OCI-LY3 (cell line): Measurements from ENCODE around the gene PDE7B.

Experiments
- H2AFZ ChIP-seq: fragments of 200-600, 300-600 bp; shearing (Covaris generic); 2 replicates; pipeline ENCODE4 v1.6.0; 2014; ENCODE audit warnings: antibody characterized with exemption, low read depth, low read length
- H3K27ac ChIP-seq: fragments of 200-600, 300-600 bp; sonication (generic); 2 replicates; pipeline ENCODE4 v1.5.1; 2014; ENCODE audit warnings: mild to moderate bottlenecking, low read length, moderate library complexity, mixed read lengths
- H3K27me3 ChIP-seq: fragments of 200-600, 300-600 bp; sonication (generic); 2 replicates; pipeline ENCODE4 v1.6.1; 2014; ENCODE audit warnings: low read depth, low read length, mixed read lengths
- H3K36me3 ChIP-seq: fragments of 200-600, 300-600 bp; sonication (generic); replicated peaks from 2 replicates; pipeline ENCODE3; 2014; ENCODE audit warnings: low read depth, low read length, mixed read lengths
- H3K4me1 ChIP-seq: fragments of 300-600, 200-600 bp; sonication (generic); 2 replicates; pipeline ENCODE4 v1.6.1; 2014; ENCODE audit warnings: low read length, mixed read lengths
- H3K4me2 ChIP-seq: fragments of 200-600, 300-600 bp; sonication (generic); 2 replicates; pipeline ENCODE4 v1.6.1; 2014; ENCODE audit warnings: low read length, mixed read lengths
- H3K4me3 ChIP-seq: fragments of 300-600, 200-600 bp; sonication (generic); 2 replicates; pipeline ENCODE4 v1.5.1; 2014; ENCODE audit warnings: antibody characterized with exemption, mild to moderate bottlenecking, low read length, moderate library complexity
- H3K79me2 ChIP-seq: fragments of 300-600, 200-600 bp; shearing (Covaris generic); 2 replicates; pipeline ENCODE4 v1.6.1; 2014; ENCODE audit warnings: mild to moderate bottlenecking, low read length, mixed read lengths
- H3K9ac ChIP-seq: fragments of 300-600, 200-600 bp; shearing (Covaris generic); 2 replicates; pipeline ENCODE4 v1.6.0; 2014; ENCODE audit warnings: mild to moderate bottlenecking, low read length, moderate library complexity
- H3K9me3 ChIP-seq: fragments of 200-600, 300-600 bp; shearing (Covaris generic); 2 replicates; pipeline ENCODE4 v1.6.1; 2014; ENCODE audit warnings: low read length, mixed read lengths; ENCODE audit not compliant: insufficient read depth
- H4K20me1 ChIP-seq: fragments of 200-600, 300-600 bp; sonication (generic); 2 replicates; pipeline ENCODE4 v1.6.1; 2016; ENCODE audit warnings: low read length, mixed read lengths; ENCODE audit not compliant: insufficient read depth
- EZH2phosphoT487 ChIP-seq: fragments of 200-600 bp; shearing (Covaris generic); IDR thresholded peaks from 2 replicates; pipeline ENCODE4 v1.6.1; 2018; ENCODE audit warnings: antibody characterized with exemption, mixed run types, low read depth
- TF ChIP-seq, protein P1 (sequence below): fragments of 200-600, 300-600 bp; sonication (generic); IDR thresholded peaks from 2 replicates; pipeline ENCODE4 v1.5.1; 2014; ENCODE audit warnings: antibody characterized with exemption, low read length, low read depth

PDE7B gene

DNA sequence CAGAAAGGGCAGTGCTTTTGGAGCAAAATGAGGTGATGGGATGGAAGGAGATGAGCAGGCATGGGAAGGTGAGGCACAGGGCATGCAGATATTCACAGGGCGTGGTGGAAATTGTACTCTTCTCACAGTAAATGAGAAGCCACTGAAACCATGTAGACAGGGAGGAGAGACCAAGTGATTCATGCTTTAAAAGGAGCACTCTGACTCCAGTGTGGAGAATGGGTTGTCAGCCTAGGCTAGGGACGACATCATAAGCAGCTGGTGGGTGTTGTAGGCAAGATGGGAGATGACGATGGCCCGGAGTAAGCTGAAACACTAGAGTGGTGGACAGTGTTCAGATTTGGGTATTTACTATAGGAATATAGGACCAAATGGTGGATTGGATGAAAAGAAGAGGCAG lies 18.4 kb downstream of the PDE7B start:
- H3K79me2 ChIP-seq, result no peaks in the 10 kb centered on the region
- H3K27me3 ChIP-seq, result no peaks in the 10 kb centered on the region
- H3K4me3 ChIP-seq, result no peak overlapping the region
- H3K9ac ChIP-seq, result no peak overlapping the region
- H3K4me1 ChIP-seq, result no peaks in the 10 kb centered on the region
- no peak overlapping the region for H3K27ac ChIP-seq
- no peak overlapping the region for H3K4me2 ChIP-seq
- no peaks in the 10 kb centered on the region for H3K36me3 ChIP-seq
- H2AFZ ChIP-seq, result no peak overlapping the region
- TF ChIP-seq, protein P1, sequence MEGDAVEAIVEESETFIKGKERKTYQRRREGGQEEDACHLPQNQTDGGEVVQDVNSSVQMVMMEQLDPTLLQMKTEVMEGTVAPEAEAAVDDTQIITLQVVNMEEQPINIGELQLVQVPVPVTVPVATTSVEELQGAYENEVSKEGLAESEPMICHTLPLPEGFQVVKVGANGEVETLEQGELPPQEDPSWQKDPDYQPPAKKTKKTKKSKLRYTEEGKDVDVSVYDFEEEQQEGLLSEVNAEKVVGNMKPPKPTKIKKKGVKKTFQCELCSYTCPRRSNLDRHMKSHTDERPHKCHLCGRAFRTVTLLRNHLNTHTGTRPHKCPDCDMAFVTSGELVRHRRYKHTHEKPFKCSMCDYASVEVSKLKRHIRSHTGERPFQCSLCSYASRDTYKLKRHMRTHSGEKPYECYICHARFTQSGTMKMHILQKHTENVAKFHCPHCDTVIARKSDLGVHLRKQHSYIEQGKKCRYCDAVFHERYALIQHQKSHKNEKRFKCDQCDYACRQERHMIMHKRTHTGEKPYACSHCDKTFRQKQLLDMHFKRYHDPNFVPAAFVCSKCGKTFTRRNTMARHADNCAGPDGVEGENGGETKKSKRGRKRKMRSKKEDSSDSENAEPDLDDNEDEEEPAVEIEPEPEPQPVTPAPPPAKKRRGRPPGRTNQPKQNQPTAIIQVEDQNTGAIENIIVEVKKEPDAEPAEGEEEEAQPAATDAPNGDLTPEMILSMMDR, result no peak
- no peak for TF ChIP-seq EZH2phosphoT487
- H3K9me3 ChIP-seq, result no peaks in the 10 kb centered on the region
- H4K20me1 ChIP-seq, result no peaks in the 10 kb centered on the region

DNA sequence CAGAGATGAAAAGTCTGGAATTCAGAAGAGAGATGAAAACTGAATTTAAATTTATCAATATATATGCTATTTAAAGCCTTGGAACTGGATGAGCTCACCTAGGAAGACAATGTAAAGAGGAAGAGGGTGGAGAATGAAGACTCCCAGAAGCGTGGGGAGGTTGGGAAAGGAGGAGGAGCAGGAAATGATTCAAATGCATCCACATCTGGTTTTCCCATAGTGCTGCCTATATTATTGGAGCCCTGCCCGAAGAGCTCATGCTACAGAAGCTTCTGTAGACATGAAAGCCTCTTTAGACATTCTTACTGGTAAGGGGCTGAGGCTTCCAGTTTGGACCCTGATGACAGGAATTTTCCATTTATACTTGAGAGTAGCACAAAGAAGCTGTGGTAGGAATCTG lies 19.2 kb downstream of the PDE7B start:
- Histone ChIP-seq H3K4me2 (no peak overlapping the region), H4K20me1 (no peaks in the 10 kb centered on the region), H3K4me3 (no peak overlapping the region), H3K36me3 (no peaks in the 10 kb centered on the region), H3K79me2 (no peaks in the 10 kb centered on the region), H2AFZ (no peak overlapping the region), H3K27ac (no peak overlapping the region), H3K4me1 (no peaks in the 10 kb centered on the region), H3K9ac (no peak overlapping the region), H3K27me3 (no peaks in the 10 kb centered on the region), H3K9me3 (no peaks in the 10 kb centered on the region)
- TF ChIP-seq, protein P1, result no peak
- TF ChIP-seq EZH2phosphoT487, result no peak

DNA sequence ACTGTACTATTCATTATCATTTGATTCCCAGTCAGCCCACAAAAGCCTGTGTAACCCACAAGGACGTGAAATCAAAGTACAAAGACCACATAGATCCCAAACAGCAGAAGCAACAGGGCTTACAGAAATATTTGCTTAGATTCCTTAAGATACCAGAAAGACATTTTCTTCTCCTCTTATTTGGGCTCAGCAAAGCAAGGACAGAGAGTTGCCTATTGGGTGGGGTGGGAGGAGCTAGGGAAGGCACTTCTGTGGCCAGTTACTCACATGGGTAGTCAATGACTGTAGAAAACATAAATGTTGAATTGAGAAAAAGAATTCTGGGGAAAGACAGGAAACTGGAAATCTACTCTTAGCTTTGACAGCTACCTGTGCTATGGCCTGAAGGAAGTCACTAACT lies 19.8 kb downstream of the PDE7B start:
- no peak overlapping the region for H3K9ac ChIP-seq
- H3K4me1 ChIP-seq, result no peaks in the 10 kb centered on the region
- no peak overlapping the region for H3K27ac ChIP-seq
- no peaks in the 10 kb centered on the region for H4K20me1 ChIP-seq
- H3K36me3 ChIP-seq, result no peaks in the 10 kb centered on the region
- H3K4me3 ChIP-seq, result no peak overlapping the region
- TF ChIP-seq EZH2phosphoT487, result no peak
- TF ChIP-seq, protein P1, result no peak
- no peaks in the 10 kb centered on the region for H3K9me3 ChIP-seq
- H3K27me3 ChIP-seq, result no peaks in the 10 kb centered on the region
- no peaks in the 10 kb centered on the region for H3K79me2 ChIP-seq
- H3K4me2 ChIP-seq, result no peak overlapping the region
- no peak overlapping the region for H2AFZ ChIP-seq

DNA sequence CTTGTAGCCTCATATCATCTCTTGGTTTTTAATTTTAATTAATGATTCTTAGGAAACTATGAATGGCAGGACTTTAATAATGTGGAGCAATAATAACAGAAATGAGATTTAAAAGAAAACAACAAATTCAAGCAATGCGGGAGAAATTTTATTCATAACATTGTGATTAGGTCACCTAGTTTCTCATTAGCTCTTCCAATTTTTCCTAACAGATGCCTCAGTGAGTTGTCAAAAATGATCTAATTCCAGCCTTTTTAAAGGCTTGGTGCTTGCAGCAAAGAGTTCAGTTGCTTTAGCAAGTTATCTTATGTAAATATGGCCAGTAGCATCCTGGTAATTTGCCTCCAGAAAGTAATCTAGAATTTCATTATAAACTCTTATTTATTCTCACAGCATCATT lies 20.4 kb downstream of the PDE7B start:
- no peak overlapping the region for H3K9ac ChIP-seq
- H3K27me3 ChIP-seq, result no peaks in the 10 kb centered on the region
- no peaks in the 10 kb centered on the region for H4K20me1 ChIP-seq
- H2AFZ ChIP-seq, result no peak overlapping the region
- no peak for TF ChIP-seq EZH2phosphoT487
- TF ChIP-seq, protein P1, result no peak
- H3K4me1 ChIP-seq, result no peaks in the 10 kb centered on the region
- no peak overlapping the region for H3K4me3 ChIP-seq
- no peaks in the 10 kb centered on the region for H3K79me2 ChIP-seq
- H3K27ac ChIP-seq, result no peak overlapping the region
- H3K36me3 ChIP-seq, result no peaks in the 10 kb centered on the region
- no peak overlapping the region for H3K4me2 ChIP-seq
- no peaks in the 10 kb centered on the region for H3K9me3 ChIP-seq
